H9 (cell line): Measurements from ENCODE around the gene CHML. TPM values are rescaled to one million over a fixed set of nuclear protein-coding genes. Genes with fewer than 3 reads are reported as not detected.

Source experiments
- DNase-seq: peaks from one replicate; pipeline ENCODE4 v3.0.0-alpha.2; 2017
- H2AFZ ChIP-seq: one replicate; pipeline ENCODE4 v1.6.1; 2013; ENCODE audit warnings: mild to moderate bottlenecking, low read length, control low read depth, moderate library complexity
- H2AK5ac ChIP-seq: 2 replicates; pipeline ENCODE4 v1.6.1; 2013; ENCODE audit warnings: low read length, control low read depth, mixed read lengths; ENCODE audit not compliant: insufficient read length
- H2BK120ac ChIP-seq: one replicate; pipeline ENCODE4 v1.6.1; 2013; ENCODE audit warnings: low read depth, mild to moderate bottlenecking, low read length, control low read depth, inconsistent platforms; ENCODE audit not compliant: poor library complexity, severe bottlenecking
- H2BK12ac ChIP-seq: 2 replicates; pipeline ENCODE4 v1.6.1; 2013; ENCODE audit warnings: low read length, control low read depth, mixed read lengths, low read depth; ENCODE audit not compliant: insufficient read length
- H2BK15ac ChIP-seq: 2 replicates; pipeline ENCODE4 v1.6.1; 2013; ENCODE audit warnings: low read depth, low read length, control low read depth
- H2BK20ac ChIP-seq: one replicate; pipeline ENCODE4 v1.6.1; 2013; ENCODE audit warnings: low read depth, mild to moderate bottlenecking, low read length, control low read depth, inconsistent platforms; ENCODE audit not compliant: poor library complexity, severe bottlenecking
- H2BK5ac ChIP-seq: 2 replicates; pipeline ENCODE4 v1.6.1; 2013; ENCODE audit warnings: low read length, control low read depth, mixed read lengths; ENCODE audit not compliant: insufficient read length
- H3K14ac ChIP-seq: 2 replicates; pipeline ENCODE4 v1.6.1; 2013; ENCODE audit warnings: low read length, control low read depth; ENCODE audit not compliant: insufficient read depth
- H3K18ac ChIP-seq: 2 replicates; pipeline ENCODE4 v1.6.1; 2013; ENCODE audit warnings: low read depth, mild to moderate bottlenecking, mixed read lengths, low read length, control low read depth; ENCODE audit not compliant: insufficient read length
- H3K23ac ChIP-seq: 2 replicates; pipeline ENCODE4 v1.6.1; 2013; ENCODE audit warnings: low read length, control low read depth, mixed read lengths, low read depth; ENCODE audit not compliant: insufficient read length
- H3K23me2 ChIP-seq: 2 replicates; pipeline ENCODE4 v1.6.1; 2013; ENCODE audit warnings: low read depth, mild to moderate bottlenecking, mixed read lengths, low read length, control low read depth; ENCODE audit not compliant: insufficient read length, poor library complexity, severe bottlenecking
- H3K27ac ChIP-seq: 2 replicates; pipeline ENCODE4 v1.5.1; 2013; ENCODE audit warnings: low read length, control low read depth, mixed read lengths, low read depth; ENCODE audit not compliant: insufficient read length
- H3K27me3 ChIP-seq: 2 replicates; pipeline ENCODE4 v1.6.1; 2013; ENCODE audit warnings: low read length, control low read depth, inconsistent platforms; ENCODE audit not compliant: insufficient read depth
- H3K4ac ChIP-seq: 2 replicates; pipeline ENCODE4 v1.6.1; 2013; ENCODE audit warnings: low read depth, mild to moderate bottlenecking, control low read depth, inconsistent platforms, low read length, moderate library complexity
- H3K4me1 ChIP-seq: 2 replicates; pipeline ENCODE4 v1.6.1; 2013; ENCODE audit warnings: low read length, control low read depth, inconsistent platforms; ENCODE audit not compliant: insufficient read depth
- H3K4me2 ChIP-seq: 2 replicates; pipeline ENCODE4 v1.6.1; 2013; ENCODE audit warnings: low read length, control low read depth, mixed read lengths; ENCODE audit not compliant: insufficient read length, insufficient read depth
- H3K56ac ChIP-seq: 2 replicates; pipeline ENCODE4 v1.6.1; 2013; ENCODE audit warnings: low read depth, mild to moderate bottlenecking, mixed read lengths, low read length, control low read depth; ENCODE audit not compliant: insufficient read length
- H3K79me1 ChIP-seq: 2 replicates; pipeline ENCODE4 v1.6.1; 2013; ENCODE audit warnings: low read depth, mild to moderate bottlenecking, moderate library complexity, low read length, control low read depth, inconsistent platforms; ENCODE audit not compliant: insufficient read depth, poor library complexity, severe bottlenecking
- H3K79me2 ChIP-seq: 2 replicates; pipeline ENCODE4 v1.6.1; 2013; ENCODE audit warnings: low read length, control low read depth, inconsistent platforms; ENCODE audit not compliant: insufficient read depth
- H3K9ac ChIP-seq: 2 replicates; pipeline ENCODE4 v1.6.1; 2013; ENCODE audit warnings: low read length, control low read depth, mixed read lengths; ENCODE audit not compliant: insufficient read length; ENCODE audit errors: extremely low read depth
- H3K9me3 ChIP-seq: one replicate; pipeline ENCODE4 v1.6.1; 2013; ENCODE audit warnings: low read depth, low read length, inconsistent platforms; ENCODE audit not compliant: control insufficient read depth
- H3T11ph ChIP-seq: one replicate; pipeline ENCODE4 v1.6.1; 2013; ENCODE audit warnings: mild to moderate bottlenecking, low read length, control low read depth, inconsistent platforms
- H4K20me1 ChIP-seq: one replicate; pipeline ENCODE4 v1.6.1; 2013; ENCODE audit not compliant: control insufficient read depth, insufficient read length, insufficient read depth
- H4K5ac ChIP-seq: 2 replicates; pipeline ENCODE4 v1.6.1; 2013; ENCODE audit warnings: low read depth, mild to moderate bottlenecking, mixed read lengths, low read length, control low read depth; ENCODE audit not compliant: insufficient read length
- H4K8ac ChIP-seq: replicated peaks from 2 replicates; pipeline ENCODE4 v1.6.1; 2013; ENCODE audit warnings: low read length, control low read depth, mixed read lengths, low read depth; ENCODE audit not compliant: insufficient read length
- H4K91ac ChIP-seq: 2 replicates; pipeline ENCODE4 v1.6.1; 2013; ENCODE audit warnings: low read depth, mild to moderate bottlenecking, moderate library complexity, mixed read lengths, low read length, control low read depth; ENCODE audit not compliant: insufficient read length
- H3K27ac Mint-ChIP-seq, 3 experiments: 2 replicates in 2 of 3; 3 replicates in 1 of 3; pipeline ENCODE4 v1.8.0; 2020 to 2021; ENCODE audit warnings: mixed read lengths in 3 of 3, mild to moderate bottlenecking in 1 of 3, moderate library complexity in 1 of 3
- H3K27me3 Mint-ChIP-seq: 2 replicates; pipeline ENCODE4 v1.8.0; 2021; ENCODE audit warnings: low read depth, mild to moderate bottlenecking, moderate library complexity, mixed read lengths
- H3K36me3 Mint-ChIP-seq, 3 experiments: 2 replicates in 2 of 3; 3 replicates in 1 of 3; pipeline ENCODE4 v1.8.0; 2020 to 2021; ENCODE audit warnings: low read depth in 3 of 3, mixed read lengths in 3 of 3; ENCODE audit not compliant: insufficient read depth in 1 of 3
- H3K4me1 Mint-ChIP-seq, 2 experiments: 2 replicates each; pipeline ENCODE4 v1.8.0; 2020; ENCODE audit warnings: mixed read lengths in 2 of 2
- H3K4me3 Mint-ChIP-seq, 2 experiments: 2 replicates in 1 of 2; 3 replicates in 1 of 2; pipeline ENCODE4 v1.8.0; 2020 to 2021; ENCODE audit warnings: mild to moderate bottlenecking in 2 of 2, mixed read lengths in 2 of 2, moderate library complexity in 1 of 2
- H3K9me3 Mint-ChIP-seq, 2 experiments: 2 replicates in 1 of 2; 3 replicates in 1 of 2; pipeline ENCODE4 v1.8.0; 2020; ENCODE audit warnings: mild to moderate bottlenecking in 2 of 2, mixed read lengths in 2 of 2, moderate library complexity in 1 of 2
- WGBS: extraction: QIAGEN DNeasy Blood & Tissue Kit; methylation state at CpG from one replicate; pipeline ENCODE4 v1.1.7; 2013; ENCODE audit warnings: missing lambda C conversion rate, low lambda C conversion rate, mixed read lengths; ENCODE audit not compliant: insufficient read length; ENCODE audit errors: extremely low coverage; 5-methylcytosine and 5-hydroxymethylcytosine counted together
- total RNA-seq: library from RNA; stranded (reverse); gene quantifications from 2 replicates; pipeline ENCODE4 v1.2.1, GENCODE V29; 2021
- TF ChIP-seq, protein P1 (sequence below): fragments of 200-600 bp; sonication (generic); conservative IDR thresholded peaks from 3 replicates; pipeline ENCODE4 v1.8.0; 2021; ENCODE audit warnings: antibody characterized with exemption, mild to moderate bottlenecking

Gene CHML
- total RNA-seq, 1 experiment from 2014 or later: 45.7 TPM

DNA sequence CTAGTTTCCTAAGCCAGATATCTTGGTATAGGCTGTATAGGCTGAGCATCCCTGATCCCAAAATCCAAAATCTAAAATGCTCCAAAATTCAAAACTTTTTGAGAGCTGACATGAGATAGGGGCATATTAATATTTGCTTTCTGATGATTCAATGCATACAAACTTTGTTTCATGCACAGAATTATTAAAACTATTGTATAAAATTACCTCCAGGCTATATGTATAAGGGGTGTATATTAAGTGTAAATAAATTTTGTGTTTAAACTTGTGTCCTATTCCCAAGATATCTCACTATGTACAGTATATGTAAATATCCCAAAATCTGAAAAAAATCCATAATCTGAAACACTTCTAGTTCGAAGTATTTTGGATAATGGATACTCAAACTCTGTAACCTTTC lies 14.5 kb upstream of the CHML start:
- Histone ChIP-seq H3K18ac (no peak overlapping the region), H2BK20ac (no peak overlapping the region), H2BK12ac (no peak overlapping the region), H4K8ac (no peak overlapping the region), H3K23ac (no peak overlapping the region), H3K27ac (no peak overlapping the region), H3K79me1 (no peaks in the 10 kb centered on the region), H3K56ac (no peak overlapping the region), H4K91ac (no peak overlapping the region), H2BK120ac (no peak overlapping the region), H3T11ph (no peak overlapping the region), H3K4ac (no peak overlapping the region), H4K5ac (no peak overlapping the region), H3K27me3 (no peaks in the 10 kb centered on the region), H2AK5ac (no peak overlapping the region), H3K14ac (no peak overlapping the region), H3K9ac (no peak overlapping the region), H3K23me2 (no peaks in the 10 kb centered on the region), H4K20me1 (no peaks in the 10 kb centered on the region), H3K79me2 (no peaks in the 10 kb centered on the region), H3K4me1 (no peaks in the 10 kb centered on the region), H3K4me2 (no peak overlapping the region), H2BK5ac (no peak overlapping the region), H2AFZ (no peak overlapping the region), H2BK15ac (no peak overlapping the region), H3K9me3 (no peaks in the 10 kb centered on the region)
- TF ChIP-seq, protein P1, sequence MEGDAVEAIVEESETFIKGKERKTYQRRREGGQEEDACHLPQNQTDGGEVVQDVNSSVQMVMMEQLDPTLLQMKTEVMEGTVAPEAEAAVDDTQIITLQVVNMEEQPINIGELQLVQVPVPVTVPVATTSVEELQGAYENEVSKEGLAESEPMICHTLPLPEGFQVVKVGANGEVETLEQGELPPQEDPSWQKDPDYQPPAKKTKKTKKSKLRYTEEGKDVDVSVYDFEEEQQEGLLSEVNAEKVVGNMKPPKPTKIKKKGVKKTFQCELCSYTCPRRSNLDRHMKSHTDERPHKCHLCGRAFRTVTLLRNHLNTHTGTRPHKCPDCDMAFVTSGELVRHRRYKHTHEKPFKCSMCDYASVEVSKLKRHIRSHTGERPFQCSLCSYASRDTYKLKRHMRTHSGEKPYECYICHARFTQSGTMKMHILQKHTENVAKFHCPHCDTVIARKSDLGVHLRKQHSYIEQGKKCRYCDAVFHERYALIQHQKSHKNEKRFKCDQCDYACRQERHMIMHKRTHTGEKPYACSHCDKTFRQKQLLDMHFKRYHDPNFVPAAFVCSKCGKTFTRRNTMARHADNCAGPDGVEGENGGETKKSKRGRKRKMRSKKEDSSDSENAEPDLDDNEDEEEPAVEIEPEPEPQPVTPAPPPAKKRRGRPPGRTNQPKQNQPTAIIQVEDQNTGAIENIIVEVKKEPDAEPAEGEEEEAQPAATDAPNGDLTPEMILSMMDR: no peak
- H3K4me1 Mint-ChIP-seq: peaks cover 0 to 3% of the 10 kb centered on the region in 2 experiments; a peak in 1 of 4 replicates
- DNase-seq: no peak
- H3K9me3 Mint-ChIP-seq: no peaks in the 10 kb centered on the region
- no peak overlapping the region for H3K27ac Mint-ChIP-seq
- no peaks in the 10 kb centered on the region for H3K36me3 Mint-ChIP-seq
- no peak overlapping the region for H3K4me3 Mint-ChIP-seq
- WGBS: no CpG with 5 or more reads among the region's 1 CpG
- H3K27me3 Mint-ChIP-seq: no peaks in the 10 kb centered on the region
